Memory B cell (primary cell): ENCODE results near the gene PRPSAP1.

ENCODE experiments used
- ATAC-seq: fragments of 150-1000 bp; cut with Tn5 transposase; 2 replicates; pipeline ENCODE4 v1.10.0; 2021; ENCODE audit warnings: low read depth, mild to moderate bottlenecking, moderate library complexity
- DNase-seq, 2 donors: peaks; one replicate each; pipeline ENCODE4 v3.0.0; 2022; ENCODE audit warnings: low spot score in 2 of 2
- H3K27ac Mint-ChIP-seq: one replicate; pipeline ENCODE4 v1.8.0; 2022; ENCODE audit warnings: mild to moderate bottlenecking, moderate library complexity, mixed read lengths
- H3K27me3 Mint-ChIP-seq: one replicate; pipeline ENCODE4 v1.8.0; 2022; ENCODE audit warnings: mixed read lengths
- H3K36me3 Mint-ChIP-seq: one replicate; pipeline ENCODE4 v1.8.0; 2022; ENCODE audit warnings: mild to moderate bottlenecking, mixed read lengths
- H3K4me1 Mint-ChIP-seq: one replicate; pipeline ENCODE4 v1.8.0; 2022; ENCODE audit warnings: mixed read lengths
- H3K4me3 Mint-ChIP-seq: one replicate; pipeline ENCODE4 v1.8.0; 2022; ENCODE audit warnings: mild to moderate bottlenecking, moderate library complexity, mixed read lengths
- H3K9me3 Mint-ChIP-seq: one replicate; pipeline ENCODE4 v1.8.0; 2022; ENCODE audit warnings: mixed read lengths

PRPSAP1 gene

GRCh38 chr17:76385892-76386786 lies 32.4 kb upstream of the PRPSAP1 start:
- H3K27ac Mint-ChIP-seq, result no peak overlapping the region
- H3K27me3 Mint-ChIP-seq, result no peaks in the 10 kb centered on the region
- H3K36me3 Mint-ChIP-seq, result peaks cover 4% of the 10 kb centered on the region
- H3K4me3 Mint-ChIP-seq, result peak overlapping the region; percentile 39
- ATAC-seq, result peak; percentile 55
- H3K9me3 Mint-ChIP-seq, result no peaks in the 10 kb centered on the region
- H3K4me1 Mint-ChIP-seq, result peaks cover 12% of the 10 kb centered on the region
- peak; percentile 82 to 92 for DNase-seq

GRCh38 chr17:76384987-76385891 lies 31.5 kb upstream of the PRPSAP1 start:
- DNase-seq, result peak in 1 of 2 donors; percentile 45
- Mint-ChIP-seq H3K36me3 (peaks cover 1% of the 10 kb centered on the region), H3K4me1 (peaks cover 12% of the 10 kb centered on the region), H3K27me3 (peaks cover 1% of the 10 kb centered on the region), H3K4me3 (peak overlapping the region; percentile 61), H3K27ac (no peak overlapping the region), H3K9me3 (no peaks in the 10 kb centered on the region)
- ATAC-seq, result no peak

- ATAC-seq (peak; percentile 64), DNase-seq (peak; percentile 51 to 71)
- H3K4me1 Mint-ChIP-seq, result peaks cover 12% of the 10 kb centered on the region
- no peaks in the 10 kb centered on the region for H3K36me3 Mint-ChIP-seq
- no peaks in the 10 kb centered on the region for H3K9me3 Mint-ChIP-seq
- no peak within 1 kb of the TSS for H3K27ac Mint-ChIP-seq
- H3K27me3 Mint-ChIP-seq, result peaks cover 1% of the 10 kb centered on the region
- H3K4me3 Mint-ChIP-seq, result peak within 1 kb of the TSS; percentile 94
Observed at GRCh38 chr17:76384222-76384986, 30.7 kb upstream of the PRPSAP1 start, which contains the start of gene SPHK1. Gene SPHK1 (plus strand): TSS chr17:76384609. CDS start chr17:76385645, 1,036 bp downstream.

DNA sequence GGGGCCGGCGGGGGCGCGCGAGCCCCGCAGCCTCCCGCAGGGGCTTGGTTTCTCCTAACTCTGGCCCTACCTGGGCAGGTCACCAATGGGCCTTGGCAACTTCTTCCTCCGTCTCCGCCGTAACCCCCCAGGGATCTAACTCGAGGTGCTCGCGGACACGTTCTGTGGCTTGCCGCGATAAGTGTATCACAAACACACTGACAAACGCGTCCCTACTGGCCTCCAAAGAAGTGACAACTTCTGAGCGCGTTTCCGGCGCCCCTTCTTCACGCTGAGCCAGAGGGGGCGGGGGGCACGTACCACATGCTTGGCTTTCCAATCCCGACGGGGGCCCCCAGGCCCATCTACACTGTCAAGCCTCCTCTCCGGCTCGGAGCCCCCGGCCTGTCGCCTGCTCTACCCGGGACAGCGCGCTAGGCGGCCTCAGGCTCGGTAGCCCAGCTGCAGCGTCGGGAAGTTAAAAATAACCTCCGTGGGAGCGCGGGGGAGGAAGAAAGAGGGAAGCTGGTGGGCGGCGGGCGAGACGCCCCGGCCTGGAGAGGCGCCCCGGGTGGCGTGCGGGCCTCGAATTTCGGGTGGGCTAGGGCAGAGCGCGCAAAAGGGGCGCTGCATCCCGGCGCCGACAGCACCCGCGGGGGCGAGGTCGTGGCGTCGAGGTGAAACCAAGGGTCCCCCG lies 30.0 kb upstream of the PRPSAP1 start:
- DNase-seq, result peak; percentile 27 to 56
- peaks cover 1% of the 10 kb centered on the region for H3K27me3 Mint-ChIP-seq
- H3K9me3 Mint-ChIP-seq, result no peaks in the 10 kb centered on the region
- H3K36me3 Mint-ChIP-seq, result no peaks in the 10 kb centered on the region
- peak; percentile 31 for ATAC-seq
- H3K27ac Mint-ChIP-seq, result no peak overlapping the region
- peak overlapping the region; percentile 94 for H3K4me3 Mint-ChIP-seq
- H3K4me1 Mint-ChIP-seq, result peaks cover 12% of the 10 kb centered on the region

GRCh38 chr17:76382803-76383545 lies 29.3 kb upstream of the PRPSAP1 start:
- peaks cover 12% of the 10 kb centered on the region for H3K4me1 Mint-ChIP-seq

GRCh38 chr17:76382351-76382802 lies 28.7 kb upstream of the PRPSAP1 start:
- peaks cover 12% of the 10 kb centered on the region for H3K4me1 Mint-ChIP-seq
- no peak overlapping the region for H3K27ac Mint-ChIP-seq
- H3K4me3 Mint-ChIP-seq, result peak overlapping the region; percentile 73
- DNase-seq, result no peak
- H3K27me3 Mint-ChIP-seq, result peaks cover 5% of the 10 kb centered on the region
- peaks cover 1% of the 10 kb centered on the region for H3K9me3 Mint-ChIP-seq
- no peak for ATAC-seq
- no peaks in the 10 kb centered on the region for H3K36me3 Mint-ChIP-seq

More at GRCh38 chr17:76382803-76383545, 29.3 kb upstream of the PRPSAP1 start:
- H3K27me3 Mint-ChIP-seq, result peaks cover 3% of the 10 kb centered on the region
- DNase-seq, result peak in 1 of 2 donors; percentile 44
- no peaks in the 10 kb centered on the region for H3K36me3 Mint-ChIP-seq
- H3K4me3 Mint-ChIP-seq, result peak overlapping the region; percentile 94
- peak; percentile 29 for ATAC-seq
- no peak overlapping the region for H3K27ac Mint-ChIP-seq
- no peaks in the 10 kb centered on the region for H3K9me3 Mint-ChIP-seq

DNA sequence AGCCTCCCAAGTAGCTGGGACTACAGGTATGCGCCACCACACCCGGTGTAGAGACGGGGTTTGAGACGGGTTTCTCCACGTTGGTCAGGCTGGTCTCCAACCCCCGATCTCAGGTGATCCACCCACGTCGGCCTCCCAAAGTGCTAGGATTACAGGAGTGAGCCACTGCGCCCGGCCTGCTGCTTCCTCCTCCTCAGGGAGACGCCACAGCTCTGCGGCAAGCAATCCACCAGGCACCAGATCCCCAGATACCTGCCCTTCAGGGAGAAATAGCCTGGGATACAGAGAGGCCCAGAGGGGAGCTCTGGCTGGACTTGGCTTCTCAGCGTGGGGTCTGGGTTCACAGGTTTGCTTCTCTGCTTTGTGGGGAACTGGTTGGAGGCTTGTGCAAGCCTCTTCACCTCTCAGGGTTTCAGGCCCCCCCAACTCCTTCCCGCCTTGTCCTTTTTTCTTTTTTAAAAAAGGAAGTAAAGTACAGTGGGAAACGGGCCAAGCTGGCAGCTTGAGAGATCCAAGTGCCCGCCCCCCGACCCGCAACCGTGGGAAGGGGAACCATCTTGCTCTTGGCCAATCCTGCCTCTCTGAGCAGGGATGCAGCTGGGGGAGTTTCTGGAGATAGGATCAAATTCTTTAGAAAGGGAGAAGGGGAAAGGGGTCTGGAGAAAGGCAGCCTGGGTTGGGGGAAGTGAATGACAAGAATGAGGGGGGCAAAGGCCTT lies 28.1 kb upstream of the PRPSAP1 start:
- Mint-ChIP-seq H3K27me3 (peaks cover 5% of the 10 kb centered on the region), H3K27ac (no peak overlapping the region), H3K9me3 (peaks cover 1% of the 10 kb centered on the region), H3K36me3 (no peaks in the 10 kb centered on the region), H3K4me1 (peaks cover 12% of the 10 kb centered on the region), H3K4me3 (peak overlapping the region; percentile 34)
- DNase-seq, result no peak
- ATAC-seq, result no peak

DNA sequence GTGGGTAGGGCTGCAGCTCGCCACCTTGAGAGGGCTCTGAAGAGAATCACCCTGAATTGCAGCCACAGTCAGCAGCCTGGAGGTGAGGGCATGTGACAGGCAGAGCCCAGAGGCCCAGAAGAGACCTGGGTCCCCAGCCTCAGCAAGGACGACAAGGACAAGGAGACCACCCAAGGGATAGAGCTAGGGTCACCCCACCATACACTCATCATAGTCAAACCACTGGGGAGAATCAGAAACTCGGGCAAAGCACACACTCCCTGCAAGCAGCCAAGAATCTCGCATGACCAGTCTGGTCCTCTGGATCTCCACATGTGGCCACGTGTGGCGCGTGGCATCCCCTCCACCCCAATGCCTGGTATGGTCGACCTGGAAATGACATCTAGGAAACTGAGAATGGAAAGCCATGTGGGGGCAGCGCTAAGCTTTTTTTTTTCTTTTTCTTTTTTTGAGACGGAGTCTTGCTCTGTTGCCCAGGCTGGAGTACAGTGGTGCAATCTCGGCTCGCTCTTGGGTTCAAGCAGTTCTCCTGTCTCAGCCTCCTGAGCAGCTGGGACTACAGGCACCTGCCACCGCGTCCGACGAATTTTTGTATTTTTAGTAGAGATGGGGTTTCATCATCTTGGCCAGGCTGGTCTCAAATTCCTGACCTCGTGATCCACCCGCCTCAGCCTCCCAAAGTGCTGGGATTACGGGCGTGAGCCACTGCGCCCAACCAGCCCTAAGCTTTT lies 26.1 kb upstream of the PRPSAP1 start:
- no peak overlapping the region for H3K4me3 Mint-ChIP-seq
- peaks cover 1% of the 10 kb centered on the region for H3K9me3 Mint-ChIP-seq
- DNase-seq (no peak), ATAC-seq (no peak)
- H3K4me1 Mint-ChIP-seq, result peaks cover 7% of the 10 kb centered on the region
- no peaks in the 10 kb centered on the region for H3K36me3 Mint-ChIP-seq
- peaks cover 8% of the 10 kb centered on the region for H3K27me3 Mint-ChIP-seq
- H3K27ac Mint-ChIP-seq, result no peak overlapping the region

DNA sequence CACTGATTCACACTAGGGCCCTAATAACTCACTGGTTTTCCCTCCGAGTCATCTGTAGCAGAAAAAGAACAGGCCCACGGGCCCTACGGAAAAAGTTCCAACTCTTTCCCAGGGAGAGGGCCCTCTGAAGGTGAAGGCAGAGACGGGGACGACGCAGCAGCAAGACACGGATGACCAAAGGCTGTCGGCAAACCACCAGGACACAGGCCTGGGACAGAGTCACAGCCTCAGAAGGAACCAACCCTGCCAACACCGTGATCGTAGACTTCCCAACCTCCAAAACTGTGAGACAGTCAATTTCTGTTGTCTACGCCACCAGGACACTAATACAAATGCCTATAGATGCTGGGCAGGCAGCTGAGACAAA lies 25.5 kb upstream of the PRPSAP1 start:
- H3K36me3 Mint-ChIP-seq, result no peaks in the 10 kb centered on the region
- H3K4me1 Mint-ChIP-seq, result peaks cover 7% of the 10 kb centered on the region
- H3K27ac Mint-ChIP-seq, result no peak overlapping the region
- H3K9me3 Mint-ChIP-seq, result peaks cover 1% of the 10 kb centered on the region
- H3K27me3 Mint-ChIP-seq, result peaks cover 8% of the 10 kb centered on the region
- DNase-seq, result no peak
- ATAC-seq, result no peak
- no peak overlapping the region for H3K4me3 Mint-ChIP-seq

DNA sequence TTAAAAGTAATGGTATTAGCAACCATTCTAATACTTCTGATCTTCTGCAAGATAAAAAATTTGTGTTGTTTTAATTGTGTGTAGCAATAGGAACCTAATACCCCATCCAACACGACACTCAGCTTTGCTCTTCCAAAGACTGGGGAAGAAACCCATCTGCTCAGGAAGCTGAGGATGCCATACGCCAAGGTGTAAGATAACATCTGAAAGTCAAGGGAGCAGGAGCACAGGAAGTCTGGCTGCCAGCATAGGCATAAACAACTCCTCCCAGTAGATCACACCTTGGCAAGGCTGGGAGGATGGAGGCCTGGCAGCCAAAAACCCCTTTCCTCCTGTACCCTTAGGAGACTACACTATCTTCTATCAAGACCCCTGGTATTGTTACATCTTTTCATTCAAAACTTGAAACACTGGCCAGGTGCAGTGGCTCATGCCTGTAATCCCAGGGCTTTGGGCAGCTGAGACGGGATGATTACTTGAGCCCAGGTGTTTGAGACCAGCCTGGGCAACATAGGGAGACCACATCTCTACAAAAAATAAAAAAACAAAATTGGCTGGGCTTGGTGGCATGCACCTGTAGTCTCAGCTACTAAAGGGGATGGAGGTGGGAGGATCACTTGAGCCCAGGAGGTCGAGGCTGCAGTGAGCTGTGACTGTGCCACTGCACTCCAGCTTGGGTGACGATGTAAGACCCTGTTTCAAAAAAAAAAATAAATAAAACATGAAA lies 25.0 kb upstream of the PRPSAP1 start:
- H3K27me3 Mint-ChIP-seq, result peaks cover 8% of the 10 kb centered on the region
- DNase-seq (no peak), ATAC-seq (no peak)
- H3K27ac Mint-ChIP-seq, result no peak overlapping the region
- H3K9me3 Mint-ChIP-seq, result peaks cover 1% of the 10 kb centered on the region
- H3K4me1 Mint-ChIP-seq, result peaks cover 5% of the 10 kb centered on the region
- H3K4me3 Mint-ChIP-seq, result no peak overlapping the region
- H3K36me3 Mint-ChIP-seq, result no peaks in the 10 kb centered on the region
